ENCODE measurements around the gene HSD11B2.

The HSD11B2 gene

GRCh38 chr16:67435758-67436164 lies 4.8 kb downstream of the HSD11B2 start:
- DNase-seq (ENCODE audit: low read depth) = no peak

- DNase-seq (ENCODE audit: low read depth) = no peak
Measured at GRCh38 chr16:67436640-67437193, 5.8 kb downstream of the HSD11B2 start.

GRCh38 chr16:67437513-67437912 lies 6.6 kb downstream of the HSD11B2 start:
- no peak for DNase-seq (ENCODE audit: low read depth)

DNA sequence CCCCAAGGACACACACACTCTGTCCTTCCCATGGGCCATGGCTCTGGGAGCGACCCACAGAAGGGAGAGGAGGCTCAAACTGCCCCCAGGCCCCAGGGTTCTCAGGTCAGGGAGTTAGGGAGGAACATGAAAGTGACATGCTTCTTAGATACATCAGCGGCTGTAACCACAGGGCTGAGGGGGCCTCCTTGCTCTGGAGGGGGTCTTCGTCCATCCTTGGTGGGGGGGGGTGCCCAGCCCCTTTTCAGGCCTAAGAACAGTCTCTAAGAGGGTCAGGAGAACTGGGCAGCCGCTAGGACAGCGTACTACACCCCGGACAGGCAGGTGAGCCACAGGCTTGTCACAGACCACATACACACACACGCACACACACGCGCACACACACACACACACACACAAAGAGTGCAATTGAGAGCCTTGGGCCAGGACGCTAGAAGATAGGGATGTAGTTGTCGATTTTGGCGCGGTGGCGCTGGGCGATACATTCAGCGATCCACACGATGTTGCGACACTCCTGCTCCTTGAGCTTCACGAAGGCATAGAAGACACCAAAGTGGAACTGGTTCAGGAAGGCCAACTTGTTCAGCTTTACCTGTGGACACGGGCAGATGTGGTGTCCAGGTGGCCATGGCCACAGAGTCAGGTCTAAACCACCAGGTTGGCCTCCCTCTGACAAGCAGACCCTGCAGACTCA lies 7.3 kb downstream of the HSD11B2 start:
- DNase-seq (ENCODE audit: low read depth) = no peak

DNA sequence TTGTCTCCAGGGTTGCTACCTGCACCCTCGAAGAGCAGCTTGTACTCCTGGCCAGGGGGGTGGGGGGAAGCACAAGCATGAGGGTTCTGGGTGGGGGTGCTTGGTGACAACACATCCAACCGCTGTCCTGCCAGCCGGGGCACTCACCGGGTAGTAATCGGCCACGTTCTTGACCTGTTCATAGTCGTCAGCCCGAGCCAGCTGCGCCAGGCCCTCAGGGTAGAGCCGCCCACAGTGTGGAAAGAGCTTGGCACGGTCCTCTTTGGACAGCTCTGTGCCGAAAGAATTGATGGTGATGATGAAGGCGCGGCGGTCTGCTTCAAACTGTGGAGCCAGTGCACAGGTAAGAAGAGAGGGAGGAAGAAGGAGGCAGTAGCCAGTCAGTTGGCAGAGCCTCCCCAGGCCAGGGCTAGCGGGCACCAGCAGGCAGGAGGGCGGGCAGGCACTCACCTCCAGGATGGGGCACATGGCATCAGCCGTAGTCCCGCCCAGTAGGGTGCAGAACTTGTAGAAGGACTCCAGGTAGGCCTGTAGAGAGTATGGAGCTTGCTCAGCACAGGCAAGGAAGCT lies 8.0 kb downstream of the HSD11B2 start:
- no peak for DNase-seq (ENCODE audit: low read depth)

- no peak for DNase-seq (ENCODE audit: low read depth)
Measured at GRCh38 chr16:67441271-67441753, 10.4 kb downstream of the HSD11B2 start.

DNA sequence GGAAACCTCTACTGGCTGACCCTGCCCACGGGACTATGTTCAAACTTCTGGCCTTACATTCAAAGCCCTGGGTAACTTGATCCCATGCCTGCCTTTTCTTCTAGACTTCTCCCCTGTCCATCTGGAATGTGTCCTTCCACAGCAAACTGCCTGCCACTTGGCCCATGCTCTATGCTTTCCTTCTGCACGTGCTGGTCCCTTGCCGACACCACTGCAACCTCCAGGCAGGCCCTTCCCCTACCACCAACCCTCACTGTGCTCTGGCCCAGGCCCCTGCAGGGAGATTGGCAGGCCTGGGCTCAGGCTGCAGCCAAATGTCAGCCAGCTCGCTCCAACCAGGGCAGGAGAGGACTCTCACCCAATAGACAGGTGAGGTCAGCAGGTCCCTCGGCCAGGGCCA lies 11.0 kb downstream of the HSD11B2 start:
- no peak for DNase-seq (ENCODE audit: low read depth)

- DNase-seq (ENCODE audit: low read depth) = no peak
Measured at GRCh38 chr16:67442581-67443255, 11.8 kb downstream of the HSD11B2 start.

- no peak for DNase-seq (ENCODE audit: low read depth)
Measured at GRCh38 chr16:67443265-67443664, 12.3 kb downstream of the HSD11B2 start.

GRCh38 chr16:67444259-67445125 lies 13.6 kb downstream of the HSD11B2 start:
- no peak for DNase-seq (ENCODE audit: low read depth)

DNA sequence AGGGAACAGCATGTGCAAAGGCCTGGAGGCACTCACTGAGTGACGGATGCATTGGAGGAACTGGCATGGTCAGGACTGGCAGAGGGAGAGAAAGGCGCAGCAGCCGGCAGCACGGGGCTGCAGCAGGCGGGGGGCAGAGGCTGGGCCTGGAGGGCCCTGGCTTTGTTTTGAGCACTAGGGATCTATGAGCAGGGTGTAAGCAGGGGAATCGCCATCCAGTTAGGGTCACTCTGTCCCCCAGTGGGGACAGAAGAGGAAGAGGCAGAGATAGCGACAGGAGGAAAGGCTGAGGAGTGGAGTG lies 14.2 kb downstream of the HSD11B2 start:
- no peak for DNase-seq (ENCODE audit: low read depth)

DNA sequence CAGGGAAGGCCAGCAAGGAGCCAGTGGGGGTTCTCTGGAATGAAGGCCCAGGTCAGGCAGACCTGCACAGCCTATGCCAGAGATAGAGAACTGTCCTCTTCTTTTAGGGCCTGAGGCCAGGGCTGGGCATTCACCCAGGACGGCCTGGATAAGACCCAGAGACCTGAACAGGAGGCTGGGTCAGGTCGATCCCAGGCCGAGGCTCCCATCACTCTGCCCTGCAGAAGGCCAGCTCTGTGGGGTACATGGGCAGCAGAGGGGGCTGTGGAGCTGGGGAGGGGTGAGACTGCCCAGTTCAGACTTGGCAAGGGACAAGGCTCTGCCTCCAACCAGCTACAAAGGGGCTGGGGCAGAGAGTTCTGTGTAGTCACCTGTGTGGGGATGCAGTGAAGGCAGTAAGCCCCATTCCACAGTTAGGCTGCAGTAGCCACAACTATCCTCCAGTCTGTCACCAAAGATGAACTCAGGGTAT lies 14.6 kb downstream of the HSD11B2 start:
- no peak for DNase-seq (ENCODE audit: low read depth)

DNA sequence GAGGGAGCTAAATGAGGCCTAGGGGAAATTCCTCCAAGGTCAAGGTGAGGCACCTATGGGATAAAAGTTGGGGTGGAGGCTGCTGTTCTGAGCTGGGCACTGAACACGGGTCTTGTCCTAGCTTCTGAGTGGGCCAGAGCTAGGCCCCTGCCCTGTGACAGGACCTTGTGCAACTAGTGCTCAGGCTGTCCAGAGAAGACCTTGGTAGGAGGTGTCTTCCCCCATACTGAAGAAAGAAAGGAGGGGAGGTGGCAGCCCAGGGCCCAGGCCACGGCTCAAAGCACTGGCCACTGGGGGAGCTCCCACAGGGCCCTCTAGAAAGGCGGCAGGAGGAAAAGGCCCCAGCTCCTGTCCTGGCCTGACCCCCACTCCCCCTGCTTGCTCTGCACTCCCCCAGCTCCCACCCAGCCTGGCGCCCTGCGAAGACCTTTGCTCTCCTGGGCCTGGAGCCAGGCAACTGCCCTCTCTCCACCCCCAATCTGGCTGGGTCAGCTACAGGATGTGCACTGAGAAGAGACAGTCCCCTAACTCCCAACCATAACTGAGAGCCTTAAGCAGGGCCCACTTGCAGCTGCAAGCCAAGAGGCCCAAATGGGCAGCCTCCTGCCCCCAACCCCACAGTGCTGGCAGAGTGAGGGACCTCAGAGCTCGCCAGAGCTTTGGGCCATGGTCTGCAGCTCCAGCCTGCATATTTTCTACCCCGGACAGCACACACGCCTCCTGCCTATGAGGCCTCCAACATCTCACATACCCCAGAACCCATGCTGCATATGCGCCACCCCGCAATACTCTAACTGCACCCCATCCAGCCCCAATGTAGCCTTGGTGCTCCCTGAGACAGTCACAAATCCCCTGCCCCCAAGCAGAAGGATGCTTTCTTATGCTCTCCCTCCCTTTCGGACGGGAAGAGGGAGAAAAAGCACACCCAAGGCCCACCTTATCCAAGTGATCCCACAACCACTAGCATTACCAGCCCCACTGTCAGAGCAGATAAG lies 15.3 kb downstream of the HSD11B2 start:
- DNase-seq (ENCODE audit: low read depth) = no peak

GRCh38 chr16:67446968-67447507 lies 16.1 kb downstream of the HSD11B2 start:
- DNase-seq (ENCODE audit: low read depth) = no peak

DNA sequence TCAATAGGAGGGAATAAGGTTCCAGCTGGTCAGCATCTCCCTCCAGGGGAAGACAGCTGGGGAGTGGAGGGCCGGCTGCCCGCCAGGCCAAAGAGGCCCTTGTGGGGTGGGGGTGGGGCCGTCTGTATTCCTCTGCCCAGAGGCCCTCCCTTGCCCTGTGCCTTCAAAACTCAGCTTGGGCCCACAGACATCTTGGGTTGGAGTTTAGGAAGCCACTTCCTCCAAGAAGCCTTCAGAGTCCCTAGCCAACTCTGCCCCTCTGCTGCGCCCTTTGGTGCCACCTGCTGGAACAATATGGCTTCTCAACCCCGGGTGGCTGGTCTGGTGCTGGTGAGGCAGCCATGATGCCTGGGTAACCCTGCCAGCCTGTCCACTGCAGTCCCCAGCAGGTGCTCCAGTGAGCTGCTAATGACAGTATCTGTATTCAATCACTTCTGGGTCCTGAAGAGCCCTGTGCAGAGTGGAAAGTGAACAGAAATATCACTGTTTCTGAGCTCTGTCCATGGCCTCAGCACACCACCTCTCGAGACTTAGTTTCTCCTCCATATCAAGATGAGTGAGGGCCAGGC lies 16.7 kb downstream of the HSD11B2 start:
- no peak for DNase-seq (ENCODE audit: low read depth)

DNA sequence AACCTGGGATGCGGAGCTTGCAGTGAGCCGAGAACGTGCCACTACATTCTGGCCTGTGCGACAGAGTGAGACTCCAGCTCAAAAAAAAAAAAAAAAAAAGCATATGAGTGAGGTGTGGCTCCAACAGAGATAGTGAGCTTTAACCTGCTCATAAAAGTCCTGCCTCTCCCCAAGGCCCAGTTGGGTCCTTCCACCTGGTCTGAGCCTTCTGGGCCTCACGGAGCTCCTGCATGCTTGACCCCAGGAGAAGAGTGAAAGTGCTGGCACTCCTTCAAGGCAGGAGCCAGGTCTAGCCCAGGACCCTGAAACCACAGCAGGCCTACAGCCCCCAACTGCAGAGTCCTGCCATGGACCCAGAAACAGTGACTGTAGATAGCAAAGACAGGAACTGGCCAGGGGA lies 17.7 kb downstream of the HSD11B2 start:
- DNase-seq (ENCODE audit: low read depth) = no peak

GRCh38 chr16:67449336-67449735 lies 18.4 kb downstream of the HSD11B2 start:
- no peak for DNase-seq (ENCODE audit: low read depth)

DNA sequence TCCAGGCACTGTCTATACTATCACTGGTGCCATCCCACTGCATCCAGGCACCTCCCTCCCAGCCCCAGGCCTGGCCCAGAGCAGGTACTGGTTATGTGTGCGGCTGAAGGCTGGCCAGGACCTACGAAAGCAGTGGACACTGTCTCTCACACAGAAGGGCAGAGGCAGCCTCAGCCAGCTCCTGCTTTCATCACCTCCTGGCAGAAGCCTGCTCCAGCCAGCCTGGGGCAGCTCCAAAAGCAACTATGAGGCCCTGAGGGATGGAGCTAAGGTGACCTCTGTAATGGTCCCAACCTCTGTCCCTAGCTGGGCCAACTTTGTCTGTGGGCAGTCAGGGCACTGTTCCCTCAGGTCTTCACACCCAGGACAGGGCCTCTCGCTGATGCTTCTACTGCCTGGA lies 18.8 kb downstream of the HSD11B2 start:
- DNase-seq (ENCODE audit: low read depth) = no peak

DNA sequence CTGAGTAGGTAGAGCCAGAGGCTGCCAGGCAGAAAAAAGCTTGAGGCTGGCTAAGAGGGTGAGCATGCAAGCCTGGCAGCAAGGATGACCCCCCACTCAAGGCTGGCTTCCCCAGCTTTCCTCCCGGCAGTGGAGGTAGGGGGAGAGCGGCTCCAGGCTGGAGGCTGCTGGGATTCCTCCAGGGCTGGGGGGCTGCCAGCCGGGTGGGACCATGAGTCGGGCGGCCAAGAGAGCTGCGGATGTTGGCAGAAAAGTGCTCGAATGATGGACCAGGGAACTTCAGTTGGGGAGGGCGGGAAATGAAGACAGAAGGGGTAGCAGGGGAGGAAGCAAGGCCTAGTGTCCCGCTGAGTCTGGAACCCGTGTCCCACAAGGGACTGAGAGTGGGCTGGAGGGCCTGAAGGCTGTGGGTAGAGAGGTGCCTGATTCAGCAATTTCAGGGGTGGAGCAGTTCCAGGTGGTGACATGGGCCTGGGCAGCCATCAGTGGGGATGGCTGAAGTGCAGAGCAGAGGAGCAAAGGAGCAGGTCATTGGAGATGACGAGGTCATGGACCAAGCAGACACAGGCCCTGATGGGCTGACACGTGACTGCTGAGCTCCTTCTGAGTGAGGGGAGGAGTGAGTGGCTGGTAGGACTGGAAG lies 20.3 kb downstream of the HSD11B2 start:
- DNase-seq (ENCODE audit: low read depth) = no peak

Measured in HS-5 (cell line).